ENCODE measurements around the gene TPPP.

The TPPP gene

GRCh38 chr5:622946-623522 is 70.1 kb downstream of the TPPP start:
- DNase-seq = no peak

DNA sequence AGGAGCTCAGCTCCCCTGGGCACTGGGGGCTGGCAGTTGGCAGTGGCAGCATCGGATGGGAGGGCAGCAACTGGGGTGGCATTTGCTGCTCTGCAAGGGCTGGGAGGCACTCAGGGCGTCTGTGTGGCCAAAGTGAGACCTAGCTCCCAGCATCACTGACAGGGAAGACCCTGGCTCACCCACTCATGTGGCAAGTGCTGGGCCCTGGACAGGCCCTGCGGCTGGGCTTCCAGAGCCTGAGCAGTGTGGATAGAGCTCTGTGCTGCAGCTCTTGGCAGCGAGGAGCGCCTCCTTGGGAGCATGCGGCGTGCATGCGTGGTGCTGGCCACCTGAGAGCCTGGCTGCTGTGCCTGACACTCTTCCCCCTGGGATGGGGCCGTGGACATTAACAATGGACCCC is 70.8 kb downstream of the TPPP start:
- DNase-seq = no peak

GRCh38 chr5:621341-621761 is 71.8 kb downstream of the TPPP start:
- DNase-seq = no peak

DNA sequence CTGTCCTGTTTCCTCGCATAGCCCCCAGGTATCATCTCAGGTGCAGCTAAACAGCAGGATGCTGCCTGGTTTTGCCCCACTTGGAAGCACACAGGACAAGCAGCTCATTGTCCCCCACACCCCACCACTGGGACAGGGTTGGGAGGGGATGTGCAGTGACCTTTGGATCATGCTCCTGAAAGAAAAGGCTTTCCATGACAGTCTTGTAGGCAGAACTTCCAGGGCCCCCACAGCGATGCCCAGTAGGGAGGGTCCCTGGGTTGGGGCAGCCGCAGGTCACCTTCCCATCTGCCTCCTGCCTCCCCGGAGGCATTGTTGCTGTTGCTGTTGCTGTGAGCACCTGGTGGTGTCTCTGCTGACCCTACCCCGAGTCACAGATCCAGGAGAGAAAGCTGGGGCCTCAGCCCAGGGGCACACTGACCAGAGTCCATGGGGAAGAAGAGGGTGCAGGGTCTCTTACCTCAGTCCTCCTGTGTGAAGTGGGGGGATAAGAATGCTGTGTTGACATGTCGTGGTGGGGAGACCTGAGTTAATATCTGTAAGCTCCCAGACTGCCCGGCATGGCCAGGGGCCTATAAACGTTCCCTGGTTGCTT is 72.5 kb downstream of the TPPP start:
- DNase-seq = no peak

GRCh38 chr5:620152-620551 is 73.0 kb downstream of the TPPP start:
- DNase-seq = no peak

DNA sequence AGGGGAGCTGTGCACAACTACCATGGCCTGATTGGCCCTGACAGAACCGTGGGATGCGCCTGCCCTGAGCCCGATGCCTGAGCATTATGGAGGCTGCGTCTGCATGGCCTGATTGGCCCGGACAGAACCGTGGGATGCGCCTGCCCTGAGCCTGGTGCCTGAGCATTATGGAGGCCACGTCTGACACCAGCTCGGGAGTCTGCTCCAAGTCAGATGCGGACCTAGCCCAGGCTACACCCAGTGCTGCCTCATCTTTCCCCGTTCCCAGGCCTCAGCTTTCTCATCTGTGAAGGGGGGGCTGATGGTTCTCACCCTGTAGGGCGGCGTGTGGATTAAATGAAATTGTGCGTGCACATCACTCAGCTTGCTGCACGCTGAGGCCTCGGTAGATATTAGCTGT is 73.7 kb downstream of the TPPP start:
- DNase-seq = no peak

GRCh38 chr5:618450-618849 is 74.7 kb downstream of the TPPP start:
- no peak for DNase-seq

- DNase-seq = no peak
Observed at GRCh38 chr5:617896-618295, 75.3 kb downstream of the TPPP start.

- DNase-seq = no peak
Observed at GRCh38 chr5:616484-617039, 76.6 kb downstream of the TPPP start.

DNA sequence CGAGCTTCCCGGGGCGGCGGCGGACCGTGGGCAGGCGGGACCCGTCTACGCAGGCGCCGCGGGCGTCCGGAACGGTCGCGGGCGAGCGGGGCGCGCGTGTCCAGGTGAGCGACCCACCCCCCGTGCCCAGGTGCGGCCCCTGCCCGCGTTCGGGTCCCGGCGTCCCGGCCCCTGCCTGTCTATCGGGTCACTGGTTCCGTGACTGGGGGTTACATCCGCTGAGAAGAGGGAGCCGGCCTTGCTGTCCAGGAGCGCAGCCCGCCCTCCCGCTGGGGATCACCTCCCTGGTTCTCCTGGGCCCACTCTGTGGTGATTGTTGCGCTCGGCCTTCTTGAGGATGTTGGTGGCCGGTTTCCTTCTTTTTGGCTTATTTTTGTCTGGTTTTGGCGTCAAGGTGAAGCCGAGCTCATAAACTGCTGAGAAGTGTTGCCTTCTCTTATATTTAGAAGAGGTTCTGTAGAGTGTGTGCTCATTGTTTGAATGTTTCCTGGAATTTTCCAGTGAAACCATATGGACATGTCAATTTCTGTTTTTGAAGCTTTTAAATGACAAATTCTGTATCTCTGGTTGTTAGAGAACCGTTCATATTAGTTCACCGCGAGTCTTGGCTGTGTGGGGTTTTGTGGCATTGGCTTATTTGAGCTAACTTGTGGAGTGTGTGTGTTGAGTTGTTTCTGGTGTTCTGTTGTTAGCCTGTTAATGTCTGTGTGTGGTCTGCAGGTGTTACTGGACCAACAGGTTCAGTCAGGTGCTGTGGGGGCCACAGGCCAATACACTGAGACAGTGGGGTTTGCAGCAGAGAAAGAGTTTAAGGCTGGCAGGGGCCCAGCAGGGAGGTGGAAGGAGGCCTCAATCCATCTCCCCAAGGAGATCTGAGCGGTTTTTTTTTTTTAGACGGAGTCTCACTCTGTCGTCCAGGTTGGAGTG is 80.4 kb downstream of the TPPP start:
- peak in 2 of 3 experiments; percentile 70 to 72 for DNase-seq

- DNase-seq = peak; percentile 88 to 93 (median 89)
Observed at GRCh38 chr5:611731-612486, 81.2 kb downstream of the TPPP start, which contains the start of gene CEP72. TSS of gene CEP72 (plus strand) at chr5:612340. CDS start at chr5:612362, 22 bp downstream.

- DNase-seq = no peak
Observed at GRCh38 chr5:610744-611730, 82.1 kb downstream of the TPPP start.

- no peak for DNase-seq
Observed at GRCh38 chr5:610011-610743, 83.0 kb downstream of the TPPP start.
